Coronary artery (tissue), 2 donors: ENCODE measurements around the gene KISS1.

Experiments
- DNase-seq: peaks from one replicate; pipeline ENCODE4 v3.0.0-alpha.2; 2017; ENCODE audit warnings: low spot score
- H3K27ac ChIP-seq, 2 donors: fragments of 200-600 bp; sonication (generic); one replicate each; pipeline ENCODE4 v1.5.1; 2016 to 2019
- H3K4me3 ChIP-seq: fragments of 200-600 bp; sonication (generic); 2 replicates; pipeline ENCODE4 v1.5.1; 2016; ENCODE audit warnings: mild to moderate bottlenecking, moderate library complexity
- CTCF ChIP-seq: fragments of 200-600 bp; sonication (generic); IDR thresholded peaks from one replicate; pipeline ENCODE4 v1.5.1; 2019; ENCODE audit warnings: antibody characterized with exemption

Gene KISS1

GRCh38 chr1:204232526-204232925, 36.2 kb upstream of the KISS1 start:
- no peak for TF ChIP-seq CTCF
- Histone ChIP-seq H3K4me3 (no peak overlapping the region), H3K27ac (no peak overlapping the region)
- DNase-seq: no peak

- H3K27ac ChIP-seq: no peak overlapping the region
- TF ChIP-seq CTCF: no peak
- DNase-seq: peak; percentile 65
- no peak overlapping the region for H3K4me3 ChIP-seq
These were observed 33.9 kb upstream of the KISS1 start for GRCh38 chr1:204230211-204230610.

GRCh38 chr1:204228896-204229295, 32.6 kb upstream of the KISS1 start:
- Histone ChIP-seq H3K4me3 (no peak overlapping the region), H3K27ac (no peak overlapping the region)
- TF ChIP-seq CTCF: no peak
- no peak for DNase-seq

GRCh38 chr1:204227996-204228785, 31.9 kb upstream of the KISS1 start:
- no peak for TF ChIP-seq CTCF
- no peak overlapping the region for H3K4me3 ChIP-seq
- no peak overlapping the region for H3K27ac ChIP-seq
- no peak for DNase-seq

- DNase-seq: no peak
- H3K27ac ChIP-seq: no peak overlapping the region
- no peak for TF ChIP-seq CTCF
- no peak overlapping the region for H3K4me3 ChIP-seq
These were observed 31.1 kb upstream of the KISS1 start for GRCh38 chr1:204227351-204227750.

GRCh38 chr1:204225841-204226735, 29.8 kb upstream of the KISS1 start:
- no peak for TF ChIP-seq CTCF

More at GRCh38 chr1:204225841-204226735, 29.8 kb upstream of the KISS1 start:
- Histone ChIP-seq H3K4me3 (no peak overlapping the region), H3K27ac (no peak overlapping the region)
- no peak for DNase-seq
